Measurements from ENCODE around the gene GOLGA8B. TPM values are rescaled to one million over a fixed set of nuclear protein-coding genes. Genes with fewer than 3 reads are reported as not detected.
A peak's percentile ranks its signal among the peaks of the same experiment; 100 is the strongest.
"Not testable (repeated sequence)": the region's sequence is repeated elsewhere in the genome, so short reads cannot be mapped to it uniquely, and the experiment has no call there.

GOLGA8B gene
- total and polyA plus RNA-seq, 12 donors: 4.0 to 80.6 (median 21.4) TPM

GRCh38 chr15:34582461-34583371, 735 bp downstream of the GOLGA8B start:
- DNase-seq (peak in 1 of 2 donors; percentile 41), ATAC-seq (peak; percentile 37 to 65 (median 52))
- no peak for TF ChIP-seq CTCF (IDR thresholded peaks at IDR 0.05)
- peaks cover 0 to 34% (median 10%) of the 10 kb centered on the region in 7 donors for H3K27me3 ChIP-seq
- 4% methylated on average over 69 to 70 of the region's 70 CpGs for WGBS, 2 donors
- peak overlapping the region in 8 of 10 donors; percentile 25 to 68 (median 51) for H3K27ac ChIP-seq
- H3K4me1 ChIP-seq: peaks cover 0 to 52% (median 18%) of the 10 kb centered on the region in 9 donors
- H3K36me3 ChIP-seq: no peaks in the 10 kb centered on the region
- intact Hi-C loops (cut with DNase I): loop anchor here in 6 of 10 donors (10.0 kb wide), 6 partner anchors 58 to 518 kb away; partner anchors contain the start of genes LPCAT4 (in 1 of the 6), NOP10 (in 1 of the 6) and NUTM1 (in 1 of the 6)
- H3K9me3 ChIP-seq: no peaks in the 10 kb centered on the region
- H3K4me3 ChIP-seq: peak overlapping the region; percentile 44 to 90 (median 77)

GRCh38 chr15:34581687-34582460, 1.6 kb downstream of the GOLGA8B start:
- Histone ChIP-seq H3K4me3 (peak overlapping the region in 9 of 10 donors; percentile 44 to 90 (median 78)), H3K4me1 (peaks cover 0 to 56% (median 18%) of the 10 kb centered on the region in 9 donors), H3K27ac (peak overlapping the region in 6 of 10 donors; percentile 26 to 80 (median 67)), H3K27me3 (peaks cover 0 to 34% (median 10%) of the 10 kb centered on the region in 7 donors)
- intact Hi-C loops (cut with DNase I): loop anchor here in 6 of 10 donors (10.0 kb wide), 6 partner anchors 57 to 517 kb away; partner anchors contain the start of genes LPCAT4 (in 1 of the 6), NOP10 (in 1 of the 6) and NUTM1 (in 1 of the 6)
- not testable (repeated sequence) for H3K9me3 ChIP-seq, H3K36me3 ChIP-seq, DNase-seq
- 52 to 56% methylated on average over 14 of the region's 15 CpGs for WGBS, 2 donors
- ATAC-seq: peak in 1 of 8 donors; percentile 2

- peaks cover 0 to 34% (median 10%) of the 10 kb centered on the region in 7 donors for H3K27me3 ChIP-seq
- intact Hi-C loops (cut with DNase I): loop anchor here in 6 of 10 donors (10.0 kb wide), 6 partner anchors 56 to 516 kb away; partner anchors contain the start of genes LPCAT4 (in 1 of the 6), NOP10 (in 1 of the 6) and NUTM1 (in 1 of the 6)
- ATAC-seq: peak in 1 of 8 donors; percentile 0
- H3K4me1 ChIP-seq: peaks cover 0 to 61% (median 18%) of the 10 kb centered on the region in 9 donors
- no peak for DNase-seq
- peak overlapping the region in 9 of 10 donors; percentile 10 to 80 (median 66) for H3K27ac ChIP-seq
- no peak overlapping the region for H3K4me3 ChIP-seq
- WGBS, 2 donors: 81 to 89% methylated on average over 9 of the region's 9 CpGs
- H3K36me3 ChIP-seq: no peaks in the 10 kb centered on the region
- no peak for TF ChIP-seq CTCF (IDR thresholded peaks at IDR 0.05)
- H3K9me3 ChIP-seq: no peaks in the 10 kb centered on the region
Measured at GRCh38 chr15:34581043-34581365, 2.4 kb downstream of the GOLGA8B start.

- H3K4me1 ChIP-seq: peaks cover 0 to 61% (median 18%) of the 10 kb centered on the region in 9 donors
- DNase-seq: peak; percentile 23 to 51
- peak overlapping the region in 9 of 10 donors; percentile 10 to 80 (median 66) for H3K27ac ChIP-seq
- WGBS, 2 donors: 54 to 70% methylated on average over 12 to 15 of the region's 15 CpGs
- H3K27me3 ChIP-seq: peaks cover 0 to 34% (median 10%) of the 10 kb centered on the region in 7 donors
- intact Hi-C loops (cut with DNase I): loop anchor here in 6 of 10 donors (10.0 kb wide), 6 partner anchors 56 to 516 kb away; partner anchors contain the start of genes LPCAT4 (in 1 of the 6), NOP10 (in 1 of the 6) and NUTM1 (in 1 of the 6)
- not testable (repeated sequence) for H3K4me3 ChIP-seq, H3K36me3 ChIP-seq, H3K9me3 ChIP-seq
- peak; percentile 27 to 88 (median 75) for ATAC-seq
Measured at GRCh38 chr15:34580251-34581042, 3.0 kb downstream of the GOLGA8B start.

All from heart right ventricle (tissue), 16 donors.